OCI-M2 (cell line): ENCODE results near the gene CARD14.
"Not testable (repeated sequence)": the region's sequence is repeated elsewhere in the genome, so short reads cannot be mapped to it uniquely, and the experiment has no call there.

Experiments
- DNase-seq: peaks from one replicate; lab custom pipeline; 2025; ENCODE audit not compliant: unreplicated experiment; lab: John Stamatoyannopoulos, UW

CARD14 gene

DNA sequence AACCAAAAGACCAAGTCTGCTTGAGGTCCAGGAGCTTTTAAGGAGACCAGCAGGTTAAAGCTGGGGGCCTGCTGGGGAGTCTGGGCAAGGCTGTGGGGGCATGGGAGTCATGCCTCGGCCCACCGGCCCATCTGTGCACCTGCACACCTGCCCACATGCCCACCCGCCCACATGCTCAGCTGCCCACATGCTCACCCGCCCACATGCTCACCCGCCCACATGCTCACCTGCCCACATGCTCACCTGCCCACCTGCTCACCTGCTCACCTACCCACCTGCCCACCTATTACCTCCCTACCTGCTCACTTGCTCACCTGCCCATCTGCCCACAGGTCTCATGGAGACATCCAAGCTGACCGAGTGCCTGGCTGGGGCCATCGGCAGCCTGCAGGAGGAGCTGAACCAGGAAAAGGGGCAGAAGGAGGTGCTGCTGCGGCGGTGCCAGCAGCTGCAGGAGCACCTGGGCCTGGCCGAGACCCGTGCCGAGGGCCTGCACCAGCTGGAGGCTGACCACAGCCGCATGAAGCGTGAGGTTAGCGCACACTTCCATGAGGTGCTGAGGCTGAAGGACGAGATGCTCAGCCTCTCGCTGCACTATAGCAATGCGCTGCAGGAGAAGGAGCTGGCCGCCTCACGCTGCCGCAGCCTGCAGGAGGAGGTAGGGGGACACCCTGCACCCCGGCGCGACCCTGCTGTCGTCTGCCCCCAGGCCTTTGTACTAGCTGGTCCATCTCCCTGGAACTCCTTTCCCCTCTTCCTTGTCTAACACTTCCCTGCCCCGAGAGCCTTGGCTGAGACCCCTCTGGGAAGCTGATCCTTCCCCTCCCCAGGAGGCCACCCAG is 14.0 kb downstream of the CARD14 start:
- no peak for DNase-seq

GRCh38 chr17:80184423-80184714 is 14.5 kb downstream of the CARD14 start:
- no peak for DNase-seq

DNA sequence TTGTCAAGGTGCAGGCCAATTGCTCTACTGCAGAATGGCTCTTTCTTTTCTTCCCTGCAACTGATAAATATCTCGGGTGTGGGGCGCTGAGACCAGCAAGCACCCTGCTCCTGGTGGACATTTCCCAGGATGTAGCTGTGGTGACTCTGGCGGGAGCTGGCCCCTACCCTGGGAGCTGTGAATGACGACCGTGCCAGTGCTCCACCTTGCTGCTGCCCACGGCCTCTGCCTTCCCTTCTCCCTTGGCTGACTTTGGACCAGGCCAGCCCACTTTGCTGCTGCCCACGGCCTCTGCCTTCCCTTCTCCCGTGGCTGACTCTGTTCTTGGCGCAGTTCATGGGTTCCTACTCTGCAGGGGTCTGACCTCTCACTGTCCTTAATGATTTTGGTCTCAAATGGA is 16.1 kb downstream of the CARD14 start:
- DNase-seq: no peak

- DNase-seq: no peak
Measured at GRCh38 chr17:80187090-80187489, 17.3 kb downstream of the CARD14 start.

DNA sequence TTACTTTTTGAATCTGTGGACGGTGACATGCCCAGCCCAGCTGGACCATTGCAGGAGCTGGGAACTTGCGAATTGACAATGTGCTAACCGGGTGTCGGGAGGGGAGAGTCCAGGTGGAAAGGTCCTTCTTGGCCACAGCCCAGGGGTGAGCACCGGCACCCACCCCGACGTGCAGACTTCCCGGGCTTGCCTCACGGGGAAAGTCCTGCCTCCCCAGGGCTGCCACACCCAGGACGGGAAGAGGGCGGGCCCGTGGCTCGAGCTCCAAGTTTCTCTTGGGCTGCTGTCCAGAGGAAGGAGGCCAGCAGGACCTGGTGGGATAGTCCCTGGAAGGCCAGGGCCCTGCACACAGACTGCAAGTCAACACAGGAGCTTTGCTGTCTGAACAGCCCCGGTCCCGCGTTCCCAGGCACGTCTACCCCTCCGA is 17.7 kb downstream of the CARD14 start:
- DNase-seq: no peak

DNA sequence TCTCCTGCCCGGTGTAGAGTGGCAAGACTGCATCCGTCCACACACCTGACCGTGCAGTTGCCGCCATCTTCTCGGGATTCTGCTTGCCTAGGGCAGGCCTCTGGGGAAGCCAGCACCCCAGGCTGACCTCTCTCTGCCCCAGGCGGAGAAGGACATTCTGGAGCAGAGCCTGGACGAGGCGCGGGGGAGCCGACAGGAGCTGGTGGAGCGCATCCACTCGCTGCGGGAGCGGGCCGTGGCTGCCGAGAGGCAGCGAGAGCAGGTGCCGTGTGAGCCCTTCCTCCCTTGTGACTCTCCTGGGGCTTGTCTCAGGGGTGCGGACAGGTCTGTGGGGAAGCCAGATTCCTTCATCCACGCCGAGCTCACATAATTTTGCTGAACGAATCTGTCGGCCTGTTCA is 19.8 kb downstream of the CARD14 start:
- DNase-seq: no peak

DNA sequence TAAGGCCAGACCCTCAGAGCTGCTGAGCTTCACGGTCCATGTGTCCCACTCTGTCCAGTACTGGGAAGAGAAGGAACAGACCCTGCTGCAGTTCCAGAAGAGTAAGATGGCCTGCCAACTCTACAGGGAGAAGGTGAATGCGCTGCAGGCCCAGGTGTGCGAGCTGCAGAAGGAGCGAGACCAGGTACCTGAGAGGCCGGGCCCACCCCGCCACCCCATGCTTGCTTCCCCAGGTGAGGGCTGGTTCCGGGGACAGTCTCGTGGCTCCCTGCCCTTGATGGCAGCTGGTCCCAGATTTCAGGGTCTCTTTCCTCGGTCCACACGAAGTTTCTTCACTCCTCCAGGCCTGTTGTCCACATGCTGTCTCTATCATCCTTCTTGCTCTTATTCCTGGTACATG is 20.9 kb downstream of the CARD14 start:
- DNase-seq: no peak

DNA sequence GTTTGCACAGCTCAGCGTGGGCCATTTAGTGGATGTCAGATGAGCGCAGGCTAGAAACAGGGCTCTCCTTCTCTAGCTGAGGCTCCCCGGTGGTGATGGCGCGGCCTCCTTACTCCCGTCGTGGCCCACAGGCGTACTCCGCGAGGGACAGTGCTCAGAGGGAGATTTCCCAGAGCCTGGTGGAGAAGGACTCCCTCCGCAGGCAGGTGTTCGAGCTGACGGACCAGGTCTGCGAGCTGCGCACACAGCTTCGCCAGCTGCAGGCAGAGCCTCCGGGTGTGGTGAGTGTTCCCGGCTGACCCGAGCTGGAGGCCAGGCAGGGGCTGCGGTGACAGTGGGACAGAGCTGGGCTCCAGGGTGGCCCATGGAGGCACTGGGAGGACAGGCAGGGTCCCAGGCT is 21.4 kb downstream of the CARD14 start:
- no peak for DNase-seq

GRCh38 chr17:80191865-80192661 is 22.2 kb downstream of the CARD14 start:
- DNase-seq: no peak

- DNase-seq: no peak
Measured at GRCh38 chr17:80195141-80195540, 25.3 kb downstream of the CARD14 start.

- DNase-seq: no peak
Measured at GRCh38 chr17:80195671-80196529, 26.1 kb downstream of the CARD14 start.

DNA sequence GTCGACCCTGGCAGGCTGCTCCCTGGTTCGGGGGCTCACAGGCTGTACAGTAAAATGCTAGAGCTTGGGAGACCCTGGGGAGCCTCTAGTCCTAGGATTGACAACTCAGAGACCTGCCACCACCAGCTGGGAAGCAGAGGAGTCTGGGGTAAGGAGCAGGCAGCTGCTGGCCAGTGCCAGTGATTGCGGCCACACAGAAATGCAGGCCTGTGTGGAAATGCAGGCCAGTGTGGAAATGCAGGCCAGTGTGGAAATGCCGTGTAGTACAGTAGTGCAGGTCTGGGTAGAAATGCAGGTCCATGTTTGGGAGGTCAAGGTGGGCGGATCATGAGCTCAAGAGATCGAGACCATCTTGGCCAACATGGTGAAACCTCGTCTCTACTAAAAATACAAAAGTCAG is 26.8 kb downstream of the CARD14 start:
- no peak for DNase-seq

- no peak for DNase-seq
Measured at GRCh38 chr17:80198144-80198661, 28.4 kb downstream of the CARD14 start.

DNA sequence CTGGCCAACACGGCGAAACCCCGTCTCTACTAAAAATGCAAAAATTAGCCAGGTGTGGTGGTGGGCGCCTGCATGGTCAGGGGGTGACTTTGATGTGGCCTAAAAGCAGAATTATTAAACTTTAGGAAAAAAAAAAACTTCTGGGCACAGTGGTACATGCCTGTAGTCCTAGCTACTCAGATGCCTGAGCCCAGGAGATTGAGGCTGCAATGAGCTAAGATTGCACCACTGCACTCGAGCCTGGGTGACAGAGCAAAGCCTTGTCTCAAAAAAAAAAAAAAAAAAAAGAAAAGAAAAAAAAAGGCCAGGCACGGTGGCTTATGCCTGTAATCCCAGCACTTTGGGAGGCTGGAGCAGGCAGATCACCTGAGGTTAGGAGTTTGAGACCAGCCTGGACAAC is 29.5 kb downstream of the CARD14 start:
- not testable (repeated sequence) for DNase-seq

DNA sequence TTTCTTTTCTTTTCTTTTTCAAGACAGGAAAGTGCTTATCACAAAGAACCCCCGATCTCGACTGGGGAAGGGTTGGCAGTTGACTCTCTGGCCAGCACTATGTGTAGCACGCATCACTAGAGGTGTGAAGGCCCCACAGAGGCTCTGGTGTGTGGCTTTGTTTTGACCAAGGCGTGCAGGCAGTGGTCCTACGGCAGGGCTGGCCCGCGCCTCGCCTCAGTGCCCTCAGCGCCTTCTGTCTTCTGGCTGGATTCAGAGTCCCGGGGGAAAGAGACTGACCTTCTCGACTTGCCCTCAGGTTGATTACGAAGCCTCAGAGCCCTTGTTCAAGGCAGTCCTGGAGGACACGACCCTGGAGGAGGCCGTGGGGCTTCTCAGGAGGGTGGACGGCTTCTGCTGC is 31.6 kb downstream of the CARD14 start:
- no peak for DNase-seq

- no peak for DNase-seq
Measured at GRCh38 chr17:80202197-80202596, 32.4 kb downstream of the CARD14 start.

- no peak for DNase-seq
Measured at GRCh38 chr17:80203471-80203963, 33.7 kb downstream of the CARD14 start.

GRCh38 chr17:80204626-80205468 is 35.0 kb downstream of the CARD14 start:
- no peak for DNase-seq

DNA sequence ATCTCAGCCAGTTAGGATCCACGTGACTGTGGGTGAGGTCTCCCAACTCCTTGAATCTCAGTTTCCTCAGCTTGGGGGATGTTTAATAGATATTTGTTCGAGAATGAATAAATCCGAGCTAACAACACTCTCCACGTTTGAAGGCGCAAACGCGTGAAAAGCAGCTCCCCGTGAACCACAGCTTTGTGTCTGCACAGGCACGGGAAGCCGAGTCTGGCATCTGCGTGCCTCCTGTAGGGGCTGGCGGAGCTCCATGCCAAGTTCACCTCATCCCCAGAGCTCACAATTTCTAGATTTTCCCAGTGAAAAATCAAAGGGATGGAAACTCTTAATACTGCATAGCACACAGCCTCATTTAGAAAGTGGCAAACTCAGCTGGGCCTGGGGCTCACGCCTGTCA is 36.0 kb downstream of the CARD14 start:
- DNase-seq: no peak

DNA sequence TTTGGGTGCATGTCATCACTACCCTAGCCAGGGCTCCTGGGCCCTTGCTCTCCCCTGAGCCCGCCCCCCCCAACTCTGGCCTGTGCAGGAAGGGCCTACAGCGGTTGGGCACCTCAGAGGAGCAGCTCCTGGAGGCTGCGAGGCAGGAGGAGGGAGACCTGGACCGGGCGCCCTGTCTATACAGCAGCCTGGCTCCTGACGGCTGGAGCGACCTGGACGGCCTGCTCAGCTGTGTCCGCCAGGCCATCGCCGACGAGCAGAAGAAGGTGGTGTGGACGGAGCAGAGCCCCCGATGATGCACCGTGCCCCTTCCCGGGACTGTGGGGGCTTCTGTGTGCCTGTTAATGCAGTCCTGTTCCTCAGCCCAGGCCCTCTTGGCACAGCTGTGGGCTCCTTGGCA is 38.2 kb downstream of the CARD14 start:
- DNase-seq: no peak
